Activated CD8-positive, alpha-beta memory T cell treated with anti-CD3 and anti-CD28 coated beads, Interleukin-2, amount 50 U/mL, for 4 hours (primary cell): ENCODE measurements around the gene SCAI.
"Not testable (repeated sequence)": the region's sequence is repeated elsewhere in the genome, so short reads cannot be mapped to it uniquely, and the experiment has no call there.

Experiments
- DNase-seq: peaks from one replicate; pipeline ENCODE4 v3.0.0-alpha.2; 2020

Gene SCAI

GRCh38 chr9:125147401-125147951 lies 4.1 kb upstream of the SCAI start:
- no peak for DNase-seq

GRCh38 chr9:125146247-125146646 lies 2.9 kb upstream of the SCAI start:
- DNase-seq: no peak

- DNase-seq: no peak
Measured at GRCh38 chr9:125145425-125145824, 2.1 kb upstream of the SCAI start.

- DNase-seq: no peak
Measured at GRCh38 chr9:125142560-125143376, 560 bp downstream of the SCAI start.

- no peak for DNase-seq
Measured at GRCh38 chr9:125141751-125142150, 1.6 kb downstream of the SCAI start.

GRCh38 chr9:125141251-125141650 lies 2.1 kb downstream of the SCAI start:
- no peak for DNase-seq

GRCh38 chr9:125140576-125140975 lies 2.8 kb downstream of the SCAI start:
- DNase-seq: no peak

- no peak for DNase-seq
Measured at GRCh38 chr9:125137200-125137599, 6.1 kb downstream of the SCAI start.

GRCh38 chr9:125134976-125135375 lies 8.4 kb downstream of the SCAI start:
- DNase-seq: no peak

- no peak for DNase-seq
Measured at GRCh38 chr9:125133403-125134329, 9.7 kb downstream of the SCAI start.

- no peak for DNase-seq
Measured at GRCh38 chr9:125131778-125132177, 11.6 kb downstream of the SCAI start.

GRCh38 chr9:125126019-125126746 lies 17.1 kb downstream of the SCAI start:
- DNase-seq: peak; percentile 68

- no peak for DNase-seq
Measured at GRCh38 chr9:125125523-125125922, 17.8 kb downstream of the SCAI start.

GRCh38 chr9:125121146-125121545 lies 22.2 kb downstream of the SCAI start:
- DNase-seq: no peak

- DNase-seq: no peak
Measured at GRCh38 chr9:125119643-125120286, 23.6 kb downstream of the SCAI start.

GRCh38 chr9:125118696-125119095 lies 24.6 kb downstream of the SCAI start:
- DNase-seq: not testable (repeated sequence)

- DNase-seq: not testable (repeated sequence)
Measured at GRCh38 chr9:125114503-125114902, 28.8 kb downstream of the SCAI start.

GRCh38 chr9:125110464-125110863 lies 32.9 kb downstream of the SCAI start:
- DNase-seq: no peak

GRCh38 chr9:125108541-125108940 lies 34.8 kb downstream of the SCAI start:
- not testable (repeated sequence) for DNase-seq

GRCh38 chr9:125106285-125106893 lies 36.9 kb downstream of the SCAI start:
- DNase-seq: no peak

GRCh38 chr9:125103770-125104460 lies 39.4 kb downstream of the SCAI start:
- DNase-seq: no peak
